Thoracic aorta endothelial cell (primary cell): ENCODE data around the gene ATG5. TPM values are rescaled to one million over a fixed set of nuclear protein-coding genes. Genes with fewer than 3 reads are reported as not detected.

Experiments
- small RNA-seq: library from RNA; depleted of rRNA; stranded (forward); fragments of <200 nt; gene quantifications from one replicate; pipeline ENCODE3, GENCODE V24; 2012
- total RNA-seq: library from RNA; depleted of rRNA; stranded (reverse); fragments of >200 nt; gene quantifications from 2 replicates; pipeline ENCODE4 v1.2.3, GENCODE V29; 2012

The ATG5 gene
- 55.4 and 71.0 TPM in 2 replicates for total RNA-seq

GRCh38 chr6:106325336-106326178 lies at the start of gene ATG5:
ATG5 (minus strand) TSS chr6:106325760; CDS start chr6:106316208, 9,552 bp downstream.

GRCh38 chr6:106360410-106360988 lies 34.9 kb upstream of the ATG5 start, which contains the start of gene CRYBG1:
CRYBG1 (plus strand) TSS chr6:106360717; CDS start chr6:106360909, 192 bp downstream.

Small RNA genes within 50 kb of the gene (small RNA-seq; reads per million reads assigned to genes)
- gene RF00015 (not detected), gene RN7SL47P (not detected), gene RNU6-344P (not detected)

Other genes starting within 250 kb of the ATG5 start
- 2.4 and 7.4 TPM in 2 replicates for gene PRDM1, start 239.4 kb downstream of the ATG5 start, total RNA-seq
- 16.4 and 55.7 TPM in 2 replicates for gene CRYBG1, start 35.0 kb upstream of the ATG5 start, total RNA-seq